DND-41 (cell line): ENCODE data around the gene CARHSP1.

Experiments
- CTCF ChIP-seq: IDR thresholded peaks from 2 replicates; pipeline ENCODE4 v1.5.1; 2012; ENCODE audit warnings: borderline replicate concordance, low read length, moderate library complexity, mild to moderate bottlenecking; ENCODE audit not compliant: poor library complexity, severe bottlenecking; ENCODE audit errors: extremely low read depth
- EZH2 ChIP-seq: IDR thresholded peaks from 3 replicates; pipeline ENCODE4 v1.6.1; 2012; ENCODE audit warnings: borderline replicate concordance, low read depth, mild to moderate bottlenecking, moderate library complexity, low read length, inconsistent platforms; ENCODE audit not compliant: severe bottlenecking

DNA sequence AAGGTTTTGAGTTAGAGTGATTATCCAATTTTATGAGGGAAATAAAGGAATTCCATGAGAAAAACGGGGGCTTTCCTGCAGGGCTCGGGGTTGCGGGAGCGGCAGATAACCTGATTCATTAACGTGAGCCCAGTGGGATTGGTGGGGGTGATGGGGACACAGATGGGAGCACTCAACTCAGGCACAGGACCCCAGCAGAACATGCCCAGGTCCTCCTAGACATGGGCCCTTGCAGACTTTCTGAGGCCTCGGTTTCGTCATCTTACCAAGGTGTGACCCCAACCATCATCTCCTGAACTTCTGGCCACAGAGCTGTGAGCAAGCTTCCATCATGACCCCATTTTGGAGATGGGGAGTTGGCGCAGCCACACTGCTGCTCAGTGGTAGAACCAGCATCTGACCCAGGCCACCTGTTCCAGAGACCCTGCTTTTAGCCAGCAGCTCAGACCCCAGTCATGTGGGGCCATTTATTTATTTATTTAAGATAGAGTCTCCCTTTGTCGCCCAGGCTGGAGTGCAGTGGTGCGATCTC lies 22.3 kb downstream of the CARHSP1 start:
- no peak for TF ChIP-seq CTCF
- no peak for TF ChIP-seq EZH2
